ENCODE results near the gene PLXDC1.

Gene PLXDC1

GRCh38 chr17:39098588-39098987 is 52.8 kb downstream of the PLXDC1 start:
- H3K9me3 ChIP-seq = no peaks in the 10 kb centered on the region
- H3K36me3 ChIP-seq = no peaks in the 10 kb centered on the region
- H3K4me1 ChIP-seq (ENCODE audit: control insufficient read depth in 1 of 2, insufficient read depth in 1 of 2, low read depth in 1 of 2, low read length in 1 of 2) = peaks cover 0 to 4% of the 10 kb centered on the region in 2 experiments
- H3K4me3 ChIP-seq (ENCODE audit: low read depth in 1 of 2, low read length in 1 of 2) = no peak overlapping the region
- no peak overlapping the region for H3K27ac ChIP-seq
- TF ChIP-seq CTCF (IDR thresholded peaks at IDR 0.05) = no peak
- peaks cover 66% of the 10 kb centered on the region for H3K27me3 ChIP-seq

GRCh38 chr17:39097537-39097936 is 53.9 kb downstream of the PLXDC1 start:
- no peak for TF ChIP-seq CTCF (IDR thresholded peaks at IDR 0.05)
- Histone ChIP-seq H3K4me3 (ENCODE audit: low read depth in 1 of 2, low read length in 1 of 2) (no peak overlapping the region), H3K9me3 (no peaks in the 10 kb centered on the region), H3K36me3 (no peaks in the 10 kb centered on the region), H3K4me1 (ENCODE audit: control insufficient read depth in 1 of 2, insufficient read depth in 1 of 2, low read depth in 1 of 2, low read length in 1 of 2) (peaks cover 0 to 4% of the 10 kb centered on the region in 2 experiments), H3K27me3 (peaks cover 73% of the 10 kb centered on the region), H3K27ac (no peak overlapping the region)

GRCh38 chr17:39097150-39097519 is 54.3 kb downstream of the PLXDC1 start:
- Histone ChIP-seq H3K4me1 (ENCODE audit: control insufficient read depth in 1 of 2, insufficient read depth in 1 of 2, low read depth in 1 of 2, low read length in 1 of 2) (peaks cover 0 to 4% of the 10 kb centered on the region in 2 experiments), H3K9me3 (no peaks in the 10 kb centered on the region), H3K27me3 (peaks cover 77% of the 10 kb centered on the region), H3K27ac (no peak overlapping the region), H3K4me3 (ENCODE audit: low read depth in 1 of 2, low read length in 1 of 2) (no peak overlapping the region), H3K36me3 (no peaks in the 10 kb centered on the region)
- no peak for TF ChIP-seq CTCF (IDR thresholded peaks at IDR 0.05)

- Histone ChIP-seq H3K4me3 (ENCODE audit: low read depth in 1 of 2, low read length in 1 of 2) (no peak overlapping the region), H3K27me3 (peaks cover 79% of the 10 kb centered on the region), H3K9me3 (no peaks in the 10 kb centered on the region), H3K4me1 (ENCODE audit: control insufficient read depth in 1 of 2, insufficient read depth in 1 of 2, low read depth in 1 of 2, low read length in 1 of 2) (peaks cover 0 to 4% of the 10 kb centered on the region in 2 experiments), H3K36me3 (no peaks in the 10 kb centered on the region), H3K27ac (no peak overlapping the region)
- TF ChIP-seq CTCF (IDR thresholded peaks at IDR 0.05) = no peak
These were observed 54.8 kb downstream of the PLXDC1 start for GRCh38 chr17:39096508-39097149.

GRCh38 chr17:39095309-39095686 is 56.1 kb downstream of the PLXDC1 start:
- Histone ChIP-seq H3K27ac (no peak overlapping the region), H3K36me3 (no peaks in the 10 kb centered on the region), H3K4me1 (ENCODE audit: control insufficient read depth in 1 of 2, insufficient read depth in 1 of 2, low read depth in 1 of 2, low read length in 1 of 2) (peaks cover 0 to 4% of the 10 kb centered on the region in 2 experiments), H3K9me3 (no peaks in the 10 kb centered on the region), H3K4me3 (ENCODE audit: low read depth in 1 of 2, low read length in 1 of 2) (no peak overlapping the region), H3K27me3 (peaks cover 78% of the 10 kb centered on the region)
- no peak for TF ChIP-seq CTCF (IDR thresholded peaks at IDR 0.05)
